Measurements from ENCODE around the gene PLCG1. TPM values are rescaled to one million over a fixed set of nuclear protein-coding genes. Genes with fewer than 3 reads are reported as not detected.

Gene PLCG1
- total and polyA plus RNA-seq, 2 of the 8 experiments (the other 6 are each of a cell fraction or from before 2014, with no cell fraction given), result 103 to 154 TPM

- H3K4ac ChIP-seq (replicated peaks; ENCODE audit: insufficient read length, low read depth, low read length), result no peak overlapping the region
- no peak overlapping the region for H3K14ac ChIP-seq (ENCODE audit: insufficient read length)
- H4K5ac ChIP-seq (ENCODE audit: insufficient read length, low read depth, low read length), result no peak overlapping the region
- no peak overlapping the region for H4K91ac ChIP-seq (replicated peaks; ENCODE audit: insufficient read length, low read length)
- H4K8ac ChIP-seq (ENCODE audit: extremely low read depth, insufficient read depth, low read length), result no peak overlapping the region
- no peaks in the 10 kb centered on the region for H3K23me2 ChIP-seq (ENCODE audit: low read depth, low read length)
- H2BK15ac ChIP-seq (ENCODE audit: low read length), result no peak overlapping the region
- no peak overlapping the region for H3K4me3 ChIP-seq (ENCODE audit: extremely low read depth in 1 of 4, insufficient read depth in 2 of 4, low read depth in 3 of 4, low read length in 4 of 4)
- 90% methylated on average over 1 of the region's 1 CpG; no CpG with 5 or more reads in 1 of the 2 experiments for WGBS, 2 experiments (ENCODE audit: extremely low coverage in 1 of 2, insufficient coverage in 1 of 2, insufficient read length in 1 of 2, insufficient replicate concordance in 2 of 2, low coverage in 1 of 2, low lambda C conversion rate in 2 of 2, missing lambda C conversion rate in 1 of 2)
- H3K27ac ChIP-seq (ENCODE audit: low read depth, low read length), result no peak overlapping the region
- no peaks in the 10 kb centered on the region for H3K79me1 ChIP-seq (ENCODE audit: low read depth, low read length)
- no peaks in the 10 kb centered on the region for H3K36me3 ChIP-seq (ENCODE audit: control insufficient read depth in 2 of 4, insufficient read depth in 4 of 4, low read length in 3 of 4)
- ChIA-PET POLR2A (ENCODE audit: partially characterized antibody) (interaction anchor here (1.5 kb wide), 1 partner anchor 22 kb away, joined by 6 read pairs; no protein-coding TSS in a partner anchor), CTCF (ENCODE audit: partially characterized antibody) (interaction anchor here (0.7 to 2.8 kb wide), 13 partner anchors 9 to 173 kb away, joined by 3 to 15 read pairs (median 4); no protein-coding TSS in a partner anchor)
- H2BK12ac ChIP-seq (ENCODE audit: low read depth, low read length), result no peak overlapping the region
- no peak for TF ChIP-seq GABPA (IDR thresholded peaks at IDR 0.05; ENCODE audit: borderline replicate concordance, insufficient read depth, low read length)
- no peak for TF ChIP-seq SP4 (IDR thresholded peaks at IDR 0.05; ENCODE audit: low read length)
- no peak for TF ChIP-seq SIX5 (IDR thresholded peaks at IDR 0.05; ENCODE audit: low read depth, low read length)
- TF ChIP-seq GTF2F1 (IDR thresholded peaks at IDR 0.05; ENCODE audit: borderline replicate concordance, low read depth, low read length), result no peak
- no peak overlapping the region for H3K4me2 ChIP-seq (ENCODE audit: insufficient read depth in 1 of 2, low read depth in 2 of 2, low read length in 2 of 2)
- H2AFZ ChIP-seq (ENCODE audit: low read length), result no peak overlapping the region
- no peak for DNase-seq (ENCODE audit: low read depth in 1 of 2, low spot score in 2 of 2)
- H2AK5ac ChIP-seq (ENCODE audit: low read depth, low read length), result no peak overlapping the region
- H3K4me1 ChIP-seq (replicated peaks in 1 of 4; ENCODE audit: control insufficient read depth in 3 of 4, insufficient read depth in 4 of 4, low read length in 3 of 4), result no peaks in the 10 kb centered on the region
- H3K9me3 ChIP-seq (ENCODE audit: insufficient read depth in 2 of 2, low read depth in 1 of 2, low read length in 1 of 2), result no peaks in the 10 kb centered on the region
- H3K79me2 ChIP-seq (ENCODE audit: control insufficient read depth in 1 of 2, insufficient read depth in 2 of 2, low read length in 2 of 2), result no peaks in the 10 kb centered on the region
- no peak for FAIRE-seq
- no peak overlapping the region for H3K9ac ChIP-seq (replicated peaks in 1 of 4; ENCODE audit: extremely low read depth in 1 of 4, low read depth in 3 of 4, low read length in 3 of 4)
- no peak overlapping the region for H3K23ac ChIP-seq (ENCODE audit: insufficient read length)
- no peak overlapping the region for H2BK120ac ChIP-seq (replicated peaks; ENCODE audit: low read depth, low read length)
- H4K20me1 ChIP-seq (replicated peaks in 1 of 2; ENCODE audit: control insufficient read depth in 1 of 2, insufficient read depth in 2 of 2, low read length in 2 of 2), result no peaks in the 10 kb centered on the region
- H3K56ac ChIP-seq (replicated peaks; ENCODE audit: insufficient read length, low read depth, low read length), result no peak overlapping the region
- H2BK5ac ChIP-seq (ENCODE audit: low read depth, low read length), result no peak overlapping the region
- H2BK20ac ChIP-seq (ENCODE audit: low read length), result no peak overlapping the region
- H3K18ac ChIP-seq (ENCODE audit: extremely low read depth, low read length), result no peak overlapping the region
- no peaks in the 10 kb centered on the region for H3K27me3 ChIP-seq (replicated peaks in 1 of 4; ENCODE audit: control insufficient read depth in 3 of 4, extremely low read depth in 1 of 4, insufficient read depth in 3 of 4, low read length in 3 of 4)
Observed at GRCh38 chr20:41224281-41224680, 86.9 kb downstream of the PLCG1 start.
